ENCODE results near the gene SLC10A7.

The SLC10A7 gene

DNA sequence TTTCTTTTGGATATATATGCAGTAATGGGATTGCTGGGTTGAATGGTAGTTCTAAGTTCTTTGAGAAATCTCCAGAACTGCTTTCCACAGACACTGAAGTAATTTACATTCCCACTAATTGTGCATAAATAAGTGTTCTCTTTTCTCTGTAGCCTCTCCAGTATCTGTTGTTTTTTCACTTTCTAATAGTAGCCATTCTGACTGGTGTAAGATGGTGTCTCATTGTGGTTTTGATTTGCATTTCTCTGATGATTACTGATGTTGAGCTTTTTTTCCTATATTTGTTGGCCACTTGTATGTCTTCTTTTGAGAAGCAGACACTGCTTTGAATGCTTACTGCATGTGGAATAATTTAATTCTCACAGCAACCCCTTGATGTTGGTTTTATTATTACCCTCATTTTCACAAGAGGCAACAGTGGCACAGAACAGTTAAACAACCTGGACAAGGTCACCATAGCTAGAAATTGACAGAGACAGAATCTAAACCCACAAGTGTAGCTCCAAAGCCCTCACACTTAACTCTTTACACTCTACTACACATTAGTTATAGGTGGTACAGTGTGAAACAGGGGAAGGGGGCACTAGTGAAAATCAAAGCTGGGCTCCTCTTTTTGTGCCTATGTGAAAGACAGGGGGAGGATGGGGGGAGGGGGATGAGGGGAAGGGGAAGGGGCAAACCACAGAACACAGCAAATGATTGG is 211.3 kb downstream of the SLC10A7 start:
- no peak for DNase-seq (ENCODE audit: low read depth)

DNA sequence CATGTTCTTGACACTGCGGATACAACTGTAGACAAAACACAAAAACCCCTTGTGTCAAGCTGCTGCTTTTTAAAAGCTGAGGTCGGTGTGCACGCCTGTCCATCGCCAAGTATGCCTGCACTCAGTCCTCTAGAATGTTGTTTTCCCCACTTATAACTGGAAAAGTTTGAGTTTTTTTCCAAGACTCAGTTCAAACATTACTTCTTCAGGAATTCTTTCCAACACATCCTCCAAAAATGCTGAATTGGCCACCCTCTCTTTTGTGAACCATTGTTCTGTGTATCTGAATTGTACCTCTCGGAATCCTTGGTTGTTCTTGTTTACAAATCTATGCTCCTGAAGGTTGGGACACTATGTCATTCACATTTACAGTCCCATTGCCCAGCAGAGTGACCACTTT is 212.8 kb downstream of the SLC10A7 start:
- no peak for DNase-seq (ENCODE audit: low read depth)

DNA sequence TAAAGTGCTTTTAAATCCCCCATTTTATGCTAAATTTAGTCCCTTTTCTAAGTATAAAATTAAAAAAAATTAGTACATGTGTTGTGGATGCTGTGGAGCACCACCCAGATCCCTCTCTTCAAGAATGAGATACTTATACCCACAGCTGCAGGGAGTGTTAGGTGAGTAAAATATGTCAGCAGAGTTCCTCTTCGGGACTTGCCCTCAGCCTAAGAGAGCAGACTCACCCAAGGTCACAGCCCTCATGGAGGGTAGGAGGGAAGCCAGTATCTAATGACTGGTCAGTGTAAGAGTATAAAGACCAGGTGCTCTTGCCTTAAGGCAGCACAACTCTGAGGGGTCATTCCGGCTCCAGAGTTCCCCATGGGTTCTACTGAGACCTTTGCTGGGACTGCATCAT is 218.9 kb downstream of the SLC10A7 start:
- no peak for DNase-seq (ENCODE audit: low read depth)

DNA sequence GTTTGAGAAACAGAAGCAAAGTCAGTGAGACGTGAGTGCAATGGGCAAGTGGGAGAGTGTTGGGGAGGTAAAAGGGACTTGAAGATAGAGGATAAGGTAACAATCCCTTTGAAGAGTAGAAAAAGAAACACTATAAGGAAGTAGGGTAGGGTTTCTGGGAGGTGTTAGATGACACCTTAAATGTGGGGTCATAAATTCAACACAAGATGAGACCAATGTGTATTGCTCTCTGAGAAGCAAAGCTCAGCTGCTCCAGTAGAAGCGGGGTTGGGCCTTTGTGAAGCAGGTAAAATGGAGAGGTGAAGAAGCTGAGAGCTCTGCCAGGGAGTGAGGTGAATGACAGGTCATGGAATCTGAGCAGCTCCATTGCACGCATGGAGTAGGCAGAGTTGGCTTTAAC is 222.1 kb downstream of the SLC10A7 start:
- DNase-seq (ENCODE audit: low read depth) = no peak

DNA sequence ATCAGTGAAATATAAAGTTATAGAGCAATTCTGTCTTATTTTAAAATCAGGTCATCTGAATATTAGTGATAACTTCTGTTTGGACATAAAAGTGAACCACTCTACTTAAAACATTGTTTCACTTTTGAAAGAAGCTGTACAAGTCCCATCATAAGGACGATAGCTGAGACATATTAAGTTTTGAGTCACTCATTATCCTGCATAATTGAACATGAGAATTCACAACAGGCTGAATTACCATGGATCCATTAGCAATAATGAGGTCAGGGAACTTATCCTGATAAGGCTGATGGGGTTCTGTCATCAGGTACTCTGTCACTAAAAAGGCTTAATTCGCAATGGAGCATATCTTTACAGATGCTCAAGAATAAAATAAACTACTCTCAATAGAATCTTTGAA is 227.0 kb downstream of the SLC10A7 start:
- no peak for DNase-seq (ENCODE audit: low read depth)

DNA sequence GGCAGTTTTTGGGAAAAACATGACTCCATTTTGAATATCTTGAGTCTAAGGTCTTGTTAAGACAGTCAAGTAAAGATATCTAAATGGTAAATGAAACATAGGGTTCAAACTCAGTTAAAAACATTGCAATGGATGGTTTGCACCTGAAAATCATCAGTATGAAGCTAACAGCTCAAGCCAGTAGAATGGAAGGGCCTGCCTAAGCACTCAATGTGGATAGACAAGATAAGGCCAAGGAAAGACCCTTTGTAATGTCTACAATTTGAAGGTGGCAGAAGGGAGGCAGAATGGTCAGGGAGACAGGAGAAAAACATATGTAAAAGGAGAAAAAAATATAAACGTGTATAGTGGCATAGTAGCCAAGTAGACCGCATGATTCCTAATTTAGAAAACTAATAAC is 229.2 kb downstream of the SLC10A7 start:
- DNase-seq (ENCODE audit: low read depth) = no peak

DNA sequence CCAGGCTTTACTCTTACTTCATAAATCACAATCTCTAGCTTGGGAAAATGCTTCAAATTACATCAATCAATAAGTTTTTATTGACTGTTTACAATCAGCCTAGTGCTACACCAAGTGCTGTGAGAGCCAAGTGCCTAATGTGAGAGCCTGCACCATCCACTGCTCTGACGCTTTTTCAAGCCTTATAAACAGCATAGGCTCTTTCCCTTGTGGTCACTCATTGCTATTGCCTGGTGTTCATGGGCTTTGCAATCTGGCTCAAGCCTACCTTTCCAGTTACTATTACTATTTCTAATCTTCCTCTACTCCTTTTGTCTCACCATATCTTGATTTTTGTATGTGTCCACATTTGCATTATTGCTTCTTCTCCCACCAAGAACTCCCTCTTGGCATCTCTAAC is 230.4 kb downstream of the SLC10A7 start:
- no peak for DNase-seq (ENCODE audit: low read depth)

DNA sequence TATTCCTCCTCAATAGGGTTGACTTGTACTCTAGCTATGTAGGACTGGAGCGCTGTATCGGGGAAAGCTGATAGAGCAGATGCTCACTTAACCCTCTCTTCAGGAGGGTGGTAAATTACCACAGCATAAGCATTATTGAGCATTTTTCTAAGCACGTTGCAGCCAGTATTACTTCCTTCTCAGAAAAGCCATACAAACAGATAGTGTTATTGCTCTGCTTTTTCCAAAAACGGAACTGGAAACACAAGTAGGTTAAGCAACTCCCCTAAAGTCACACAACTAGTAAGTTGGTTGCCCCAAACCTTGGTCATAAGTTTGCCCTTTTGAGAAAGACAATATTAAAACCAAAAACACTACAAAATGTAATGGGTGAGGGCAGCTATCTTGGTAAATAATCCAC is 233.5 kb downstream of the SLC10A7 start:
- no peak for DNase-seq (ENCODE audit: low read depth)

DNA sequence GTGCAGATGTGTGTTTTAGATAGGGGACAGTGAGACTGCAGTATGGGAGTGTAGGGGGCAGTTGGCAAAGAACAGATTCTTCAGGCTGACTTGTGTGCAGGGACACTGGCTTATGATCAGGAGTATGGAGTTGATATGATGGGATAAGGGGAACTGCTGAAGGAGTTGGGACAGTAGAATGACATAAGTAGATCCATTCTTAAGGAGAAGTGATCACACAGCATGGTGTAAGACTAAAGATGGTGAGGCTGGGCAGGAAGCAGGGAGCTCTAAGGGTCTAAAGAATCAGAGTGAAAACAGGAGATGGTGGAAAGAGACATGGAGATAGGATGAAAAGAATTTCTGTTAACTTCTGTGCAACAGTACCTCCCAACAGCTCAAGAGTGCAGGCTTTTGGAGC is 236.7 kb downstream of the SLC10A7 start:
- no peak for DNase-seq (ENCODE audit: low read depth)

DNA sequence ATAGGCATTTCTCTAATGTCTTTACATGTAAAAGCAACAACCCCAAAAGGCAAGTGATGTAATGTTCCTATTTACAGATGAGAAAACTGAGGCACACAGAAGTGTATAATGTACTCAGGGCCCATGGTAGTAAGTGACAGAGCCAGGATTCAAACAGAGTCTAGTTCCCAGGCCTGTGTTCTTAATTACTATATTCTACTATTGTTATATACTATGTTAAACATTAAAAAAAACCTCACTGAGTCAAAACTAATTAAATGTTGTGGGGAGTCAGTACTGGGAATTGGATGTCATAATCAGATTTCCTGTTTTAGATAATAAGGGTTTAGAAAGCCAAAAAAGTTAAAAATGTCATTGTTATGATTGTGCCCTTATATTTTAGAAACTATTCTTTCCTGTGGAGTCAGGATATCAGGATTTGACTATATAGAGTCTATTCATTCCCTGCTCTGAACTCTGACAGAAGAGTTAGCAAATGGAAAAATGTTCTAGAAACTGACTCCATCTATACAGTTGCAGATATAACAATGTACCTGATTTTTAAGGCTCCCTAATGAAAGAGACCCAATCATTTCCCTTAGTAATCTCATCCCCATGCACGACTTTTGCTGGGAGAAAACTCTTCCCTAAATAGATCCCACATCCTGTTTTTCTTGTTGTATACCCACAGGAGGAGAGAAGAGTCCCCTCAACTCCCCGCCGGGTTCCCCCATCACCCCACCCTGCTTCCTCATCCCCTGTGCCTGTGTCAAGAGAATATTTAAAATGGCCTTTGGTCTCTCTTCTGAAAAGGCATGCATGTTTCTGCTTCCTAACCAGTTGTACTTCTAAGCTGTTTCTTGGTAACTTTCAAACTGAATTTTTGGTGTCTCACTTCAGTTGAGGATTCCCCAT is 237.7 kb downstream of the SLC10A7 start:
- no peak for DNase-seq (ENCODE audit: low read depth)

DNA sequence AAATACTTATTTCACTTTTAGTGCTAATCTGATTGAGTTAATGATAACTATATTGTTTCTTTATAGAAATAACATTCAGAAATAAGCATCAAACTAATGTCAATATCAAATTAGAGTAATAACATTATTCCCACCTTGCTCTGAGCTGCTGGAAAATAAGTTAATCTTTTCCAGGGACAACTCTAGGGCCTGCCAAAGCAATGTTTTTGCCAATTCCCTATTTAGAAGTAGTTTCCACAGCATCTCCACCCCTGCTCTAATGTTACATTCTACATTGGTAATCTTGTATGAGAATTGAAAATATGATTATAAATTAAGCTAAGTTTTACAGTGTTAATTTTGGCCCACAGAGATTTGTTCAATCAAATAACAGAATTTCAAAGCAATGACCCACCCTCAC is 239.1 kb downstream of the SLC10A7 start:
- no peak for DNase-seq (ENCODE audit: low read depth)

DNA sequence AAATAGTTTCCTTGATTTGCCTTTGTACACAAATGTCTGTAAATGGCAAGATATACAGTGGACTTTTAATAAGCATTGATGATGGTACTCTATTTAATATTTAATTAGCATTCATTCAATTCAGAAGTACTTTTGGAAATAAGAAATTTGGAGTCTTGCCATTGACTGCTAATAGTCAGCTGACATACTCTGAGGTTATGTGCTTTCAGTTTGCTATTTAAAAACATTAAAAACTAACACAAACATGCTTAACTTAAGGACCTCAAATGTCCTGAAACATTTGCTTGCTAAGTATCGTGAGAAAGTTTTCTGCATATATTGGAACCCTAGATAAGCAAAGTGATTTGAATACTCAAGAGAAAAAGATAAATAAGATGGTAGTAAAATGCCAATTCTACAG is 242.8 kb downstream of the SLC10A7 start:
- no peak for DNase-seq (ENCODE audit: low read depth)

DNA sequence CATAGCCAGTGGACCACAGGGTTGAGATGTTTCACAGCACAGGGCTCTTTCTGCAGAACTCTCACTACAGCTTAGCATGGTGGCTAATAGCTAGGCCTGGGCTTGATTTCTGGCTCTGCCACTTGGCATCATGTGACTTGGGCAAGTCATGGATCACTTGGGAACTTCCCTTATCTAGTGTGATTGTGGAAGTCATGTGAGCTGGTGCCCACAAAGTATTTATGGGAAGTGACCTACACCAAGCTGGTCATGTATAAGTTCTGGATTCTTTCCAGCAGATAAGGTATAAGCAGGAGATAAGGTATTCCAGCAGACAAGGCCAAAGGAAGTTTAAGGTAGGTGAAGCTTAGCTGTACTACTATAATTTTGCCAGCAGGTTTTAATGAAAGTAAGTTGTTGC is 246.4 kb downstream of the SLC10A7 start:
- DNase-seq (ENCODE audit: low read depth) = no peak

DNA sequence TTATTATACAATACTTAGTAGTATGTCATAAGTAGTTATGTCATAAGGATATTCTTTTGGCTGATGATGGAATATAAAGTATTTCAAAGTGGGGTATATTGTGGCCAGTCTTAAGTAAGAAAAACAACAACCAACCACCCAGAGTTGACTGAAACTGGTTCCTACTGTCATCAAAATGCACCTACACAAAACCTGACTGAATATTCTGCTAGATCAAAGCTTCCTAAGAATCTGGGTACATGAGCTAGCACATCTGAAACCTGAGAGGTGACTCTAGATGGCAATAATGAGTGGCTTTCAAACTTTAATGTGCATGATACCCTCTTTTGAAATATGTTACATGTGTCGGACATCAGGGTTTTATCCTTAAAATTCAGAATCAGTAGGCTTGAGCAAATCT is 247.0 kb downstream of the SLC10A7 start:
- no peak for DNase-seq (ENCODE audit: low read depth)

DNA sequence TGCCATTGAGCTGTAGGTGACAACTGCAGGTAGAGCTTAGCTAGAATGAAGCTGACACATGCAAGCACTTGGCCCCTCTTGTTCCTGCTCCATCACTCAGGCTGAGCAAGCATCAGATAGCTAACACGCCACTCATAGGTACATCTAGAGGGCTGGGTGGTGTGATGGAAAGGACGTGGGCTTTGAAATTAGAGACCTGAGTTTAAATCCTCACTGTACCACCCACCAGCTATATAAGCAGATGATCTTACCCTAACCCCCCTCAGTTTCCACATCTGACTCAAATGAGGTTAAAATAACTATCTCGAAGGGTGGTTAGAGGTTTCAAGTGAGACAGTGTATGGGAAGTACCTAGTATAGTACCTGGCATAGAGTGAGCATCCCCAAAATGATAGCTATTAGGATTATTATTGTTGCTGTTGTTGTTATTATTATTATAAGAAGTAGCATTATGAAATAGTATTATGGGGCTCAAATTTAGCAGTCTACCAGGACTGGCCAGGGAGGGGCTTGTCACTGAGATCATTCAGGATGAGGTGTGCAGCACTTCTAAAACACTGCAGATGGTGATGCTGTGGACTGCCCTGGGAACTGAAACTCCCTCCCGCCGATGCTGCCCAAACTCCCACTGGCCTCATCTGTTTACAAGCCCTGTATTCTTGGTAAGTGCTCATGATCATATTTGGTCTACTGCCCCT is 248.4 kb downstream of the SLC10A7 start:
- no peak for DNase-seq (ENCODE audit: low read depth)

DNA sequence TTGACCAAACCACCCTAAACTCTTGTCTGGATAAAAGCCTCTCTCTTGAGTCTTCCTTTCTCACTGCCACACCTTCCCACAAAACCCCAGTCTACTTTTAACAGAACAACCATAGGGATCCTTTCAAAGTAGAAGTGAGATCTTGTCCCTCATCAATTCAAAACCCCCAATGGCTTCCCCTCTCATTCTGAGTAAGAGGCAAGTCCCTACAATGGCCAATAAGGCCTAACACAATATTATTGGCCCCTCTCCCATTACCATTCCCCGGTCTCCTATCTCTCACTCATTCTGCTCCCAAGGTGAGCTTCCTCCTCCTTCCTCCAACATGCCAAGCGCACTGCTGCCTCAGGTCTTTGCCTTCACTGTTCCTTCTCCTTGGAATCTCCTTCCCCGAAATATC is 250.3 kb downstream of the SLC10A7 start:
- no peak for DNase-seq (ENCODE audit: low read depth)

DNA sequence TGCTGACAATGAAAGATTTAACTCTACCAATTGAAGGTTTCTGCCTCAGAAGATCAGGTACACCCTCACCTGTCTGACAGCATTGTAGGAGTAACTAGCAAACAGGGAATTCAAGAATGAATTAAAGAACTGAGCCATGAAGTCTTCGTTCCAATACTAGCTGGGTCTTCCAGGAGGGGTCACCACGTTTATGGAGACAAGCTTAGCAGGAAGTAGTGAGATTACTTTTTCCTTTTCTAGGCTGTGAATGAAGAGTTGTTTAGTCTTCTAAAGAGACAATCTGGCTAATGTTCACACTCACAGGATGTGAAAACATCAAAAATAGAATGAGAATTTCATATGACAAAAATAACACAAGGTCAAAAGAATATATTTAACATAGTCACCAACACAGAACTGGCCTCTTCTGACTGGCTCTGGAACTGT is 252.5 kb downstream of the SLC10A7 start:
- DNase-seq (ENCODE audit: low read depth) = no peak

DNA sequence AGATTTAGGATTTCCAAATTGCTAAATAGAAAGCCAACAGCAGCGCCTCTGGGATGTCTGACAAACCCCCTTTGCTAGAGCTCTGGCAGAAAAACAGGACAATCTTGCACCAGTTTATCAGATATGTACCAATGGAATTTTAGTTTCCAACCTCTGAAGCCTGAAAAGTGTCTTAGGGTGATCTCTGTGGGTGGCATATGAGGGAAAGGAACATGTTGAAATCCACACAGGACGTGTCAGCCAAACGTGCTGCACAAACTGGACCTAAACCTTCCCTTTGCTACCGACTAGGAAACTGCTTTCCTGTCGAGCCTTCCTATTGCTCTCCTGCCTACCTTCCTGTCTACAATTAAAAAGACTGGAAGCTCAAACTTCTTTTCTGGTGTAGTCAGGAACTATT is 253.9 kb downstream of the SLC10A7 start:
- DNase-seq (ENCODE audit: low read depth) = no peak

DNA sequence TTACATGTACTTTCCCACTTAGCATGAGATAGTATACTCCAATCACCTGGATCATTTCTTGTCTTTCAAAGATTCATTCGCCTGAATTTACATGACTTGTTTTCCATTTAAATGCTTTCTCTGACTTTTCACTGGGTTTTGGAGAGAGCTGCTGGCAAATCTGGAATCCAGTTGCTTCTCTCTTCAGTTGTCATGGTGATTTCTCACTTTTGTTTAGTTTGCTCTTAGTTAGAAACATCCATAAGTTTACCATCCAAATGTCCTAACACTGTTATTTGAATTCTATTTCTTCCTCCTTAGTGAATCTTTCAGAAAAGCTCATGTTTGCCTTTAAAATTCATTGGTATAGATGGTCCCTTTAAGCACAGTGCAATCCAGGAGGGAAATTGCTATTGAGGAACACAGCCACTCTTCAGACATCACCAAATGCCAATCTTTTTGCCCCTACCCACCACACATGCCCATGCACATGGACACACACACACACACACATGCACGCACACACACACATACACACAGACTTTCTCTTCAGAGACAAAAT is 255.7 kb downstream of the SLC10A7 start:
- DNase-seq (ENCODE audit: low read depth) = no peak

DNA sequence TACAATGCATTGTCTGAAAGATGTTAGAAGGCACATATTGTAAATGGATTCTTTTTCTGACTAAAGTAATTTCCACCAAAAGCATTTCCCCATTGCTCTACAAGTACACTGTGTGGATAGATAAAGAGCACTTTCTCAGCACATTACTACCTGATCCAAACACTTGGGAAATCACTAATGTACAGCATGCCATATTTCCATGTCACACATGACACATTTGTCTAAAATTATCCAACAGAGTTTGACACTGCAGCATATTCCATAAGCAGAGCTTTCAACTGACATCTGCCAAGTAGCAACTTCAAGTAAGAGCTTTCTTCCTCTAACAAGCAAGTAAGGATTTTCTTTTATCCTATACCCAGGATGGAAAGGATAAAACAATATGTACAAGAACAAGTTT is 257.9 kb downstream of the SLC10A7 start:
- no peak for DNase-seq (ENCODE audit: low read depth)

DNA sequence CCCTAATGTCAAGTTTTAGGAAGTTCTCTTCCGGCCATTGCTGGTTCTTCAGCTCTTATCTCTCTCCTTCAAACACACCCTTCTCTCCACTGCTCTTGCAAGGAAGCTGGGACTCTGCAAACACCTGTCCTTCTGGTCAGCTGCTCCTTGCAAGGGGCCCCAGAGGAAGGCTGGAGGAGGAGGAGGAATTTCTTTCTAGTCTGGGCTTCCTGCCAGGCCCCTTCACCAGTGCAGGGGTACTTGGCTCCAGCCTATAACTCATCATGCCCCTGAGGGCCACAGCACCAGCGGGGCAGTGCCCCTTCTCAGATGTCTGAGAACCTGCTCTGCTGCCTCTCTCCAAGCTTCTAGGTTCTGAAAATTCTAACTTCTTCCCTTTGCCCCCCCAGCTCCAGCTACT is 260.7 kb downstream of the SLC10A7 start:
- DNase-seq (ENCODE audit: low read depth) = no peak

DNA sequence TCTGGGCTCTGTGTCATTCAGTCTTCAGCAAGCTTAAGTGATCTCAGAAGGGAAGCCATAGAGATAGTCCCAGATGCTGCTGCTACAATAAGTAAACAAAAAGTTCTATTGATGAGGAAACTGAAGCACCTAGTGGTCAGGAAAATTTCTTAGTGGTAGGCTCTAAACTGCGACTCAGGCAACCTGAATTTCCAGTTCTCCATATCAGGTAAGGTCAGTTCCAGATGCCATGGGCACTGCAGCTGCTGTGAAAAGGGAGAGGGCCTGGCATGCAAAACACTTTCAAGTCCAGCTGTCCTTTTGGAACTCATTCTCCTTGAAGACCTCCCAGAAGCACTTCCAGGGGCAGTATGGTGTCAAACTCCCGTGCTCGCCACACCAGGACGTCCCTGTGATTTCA is 261.2 kb downstream of the SLC10A7 start:
- no peak for DNase-seq (ENCODE audit: low read depth)

DNA sequence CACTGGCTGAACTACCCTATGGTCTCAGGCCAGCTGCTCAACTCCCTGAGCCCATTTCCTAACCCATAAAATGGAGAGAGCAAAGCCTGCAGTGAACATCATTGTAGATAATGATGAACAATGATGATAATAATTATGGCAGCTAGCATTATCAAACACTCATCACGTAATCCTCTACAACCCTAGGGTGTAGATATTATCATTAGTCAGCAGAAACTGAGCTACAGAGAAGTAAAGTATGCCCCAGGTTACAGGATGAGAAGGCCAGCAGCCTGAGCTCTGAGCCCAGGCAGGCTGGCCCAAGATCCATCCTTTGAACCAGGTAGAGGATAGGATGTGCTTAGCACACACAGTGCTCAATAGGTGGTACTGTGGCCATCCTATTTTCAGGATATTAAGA is 264.2 kb downstream of the SLC10A7 start:
- no peak for DNase-seq (ENCODE audit: low read depth)

Data from stromal cell of bone marrow (primary cell).